HG03432 (cell line): Measurements from ENCODE around the gene MVK.

ENCODE experiments used
- ATAC-seq: cut with Tn5 transposase; IDR thresholded peaks from one replicate; pipeline ENCODE4 v1.9.1; 2021; ENCODE audit warnings: mild to moderate bottlenecking, moderate library complexity; ENCODE audit not compliant: unreplicated experiment

The MVK gene

DNA sequence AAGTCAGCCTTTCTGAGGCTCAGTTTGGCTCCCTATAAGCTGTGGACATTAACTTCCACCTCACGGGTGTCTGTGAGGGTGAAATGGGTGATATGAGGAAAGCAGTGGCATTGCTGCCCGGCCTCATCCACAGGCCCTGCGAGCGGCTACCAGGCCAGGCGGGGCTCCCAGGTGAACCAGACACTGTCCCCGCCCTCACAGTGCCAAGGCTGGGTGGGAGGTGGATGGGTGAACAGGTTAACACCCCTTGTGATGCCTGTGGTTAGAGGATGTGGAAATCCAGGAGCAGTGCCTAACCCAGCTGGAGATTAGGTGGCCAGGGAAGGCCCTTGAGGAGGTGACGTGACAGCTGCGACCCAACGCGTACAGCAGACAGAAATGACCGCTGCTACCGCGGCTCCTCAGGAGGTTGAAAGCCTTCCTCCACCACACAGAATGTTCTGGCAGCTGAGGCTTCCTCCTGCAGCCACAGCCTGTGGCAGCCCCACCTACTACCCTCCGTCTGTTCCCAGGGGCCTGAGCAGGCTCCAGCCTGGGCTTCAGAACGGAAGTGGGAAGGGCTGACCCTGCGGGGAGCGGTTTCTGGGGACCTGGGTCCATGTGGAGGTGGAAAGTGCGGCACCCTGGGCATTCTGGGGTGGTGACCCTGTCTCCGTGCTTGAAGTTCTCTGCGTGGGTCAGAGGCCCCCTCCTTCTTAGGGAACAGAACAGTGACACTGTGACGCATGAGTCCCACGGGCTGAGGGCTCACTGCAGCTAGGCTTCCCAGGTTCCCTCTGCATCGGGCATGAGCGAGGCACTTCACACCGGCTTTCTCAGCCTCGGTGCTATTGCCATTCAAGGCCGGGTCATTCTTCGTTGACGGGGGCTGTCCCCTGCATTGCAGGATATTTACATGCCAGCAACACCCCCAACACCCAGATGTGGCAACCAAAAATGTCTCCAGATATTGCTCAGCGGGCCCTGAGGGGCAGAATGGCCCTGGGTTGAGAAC, 10.0 kb upstream of the MVK start:
- no peak for ATAC-seq

DNA sequence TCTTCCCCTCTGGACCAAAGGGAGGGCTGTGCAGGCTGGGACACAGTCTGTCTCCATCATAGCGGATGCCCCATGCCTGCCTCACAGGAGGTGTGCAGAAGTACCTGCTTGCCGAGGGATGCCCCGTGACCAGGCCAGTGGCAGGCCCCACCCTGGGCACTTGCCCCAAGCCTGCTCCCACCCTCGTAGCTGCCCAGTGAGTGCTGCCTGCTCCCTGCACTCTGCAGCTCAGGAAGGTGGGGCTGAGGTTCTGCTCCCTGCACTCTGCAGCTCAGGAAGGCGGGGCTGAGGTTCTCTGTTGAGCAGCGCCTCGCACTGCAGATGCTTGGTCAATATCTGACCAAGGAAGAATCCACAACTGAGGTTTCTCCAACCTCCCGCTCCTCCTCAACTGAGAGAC, 7.2 kb upstream of the MVK start:
- no peak for ATAC-seq

DNA sequence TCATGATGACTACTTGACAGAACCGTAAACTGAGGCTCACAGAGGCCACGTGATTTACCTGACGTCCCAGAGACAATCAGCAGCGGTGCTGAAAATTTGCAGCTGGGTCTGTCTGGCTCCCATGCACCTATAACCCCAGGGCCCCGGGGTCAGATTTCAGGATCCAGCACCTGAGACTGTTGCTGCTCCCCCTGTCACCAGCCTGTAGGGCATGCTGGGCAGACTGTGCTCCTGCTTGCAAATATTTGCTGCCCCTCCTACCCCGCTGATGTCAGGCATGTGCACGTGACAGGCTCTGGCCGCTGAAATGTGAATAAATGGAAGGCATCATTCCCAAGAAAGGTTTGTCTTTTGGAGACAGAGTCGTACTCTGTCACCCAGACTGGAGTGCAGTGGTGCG, 6.3 kb upstream of the MVK start:
- no peak for ATAC-seq

DNA sequence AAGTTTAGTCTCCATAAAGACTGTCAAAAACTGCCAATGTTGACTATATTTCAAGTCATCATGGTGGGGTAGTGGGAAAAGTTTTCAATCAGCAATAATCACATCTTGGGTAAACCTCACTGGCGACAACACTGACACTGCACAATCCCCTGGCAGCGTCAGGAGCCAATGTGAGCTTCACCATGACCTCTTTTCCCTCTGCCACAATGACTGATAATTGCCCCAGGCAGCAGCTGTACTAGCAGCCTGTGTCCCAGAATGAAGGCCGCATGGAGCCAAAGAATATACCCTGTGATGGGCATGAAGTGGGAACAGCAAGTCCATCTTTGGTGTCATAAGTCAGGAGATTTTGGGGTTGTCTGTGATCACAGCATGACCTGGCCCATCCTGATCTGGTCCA, 5.6 kb upstream of the MVK start:
- no peak for ATAC-seq

DNA sequence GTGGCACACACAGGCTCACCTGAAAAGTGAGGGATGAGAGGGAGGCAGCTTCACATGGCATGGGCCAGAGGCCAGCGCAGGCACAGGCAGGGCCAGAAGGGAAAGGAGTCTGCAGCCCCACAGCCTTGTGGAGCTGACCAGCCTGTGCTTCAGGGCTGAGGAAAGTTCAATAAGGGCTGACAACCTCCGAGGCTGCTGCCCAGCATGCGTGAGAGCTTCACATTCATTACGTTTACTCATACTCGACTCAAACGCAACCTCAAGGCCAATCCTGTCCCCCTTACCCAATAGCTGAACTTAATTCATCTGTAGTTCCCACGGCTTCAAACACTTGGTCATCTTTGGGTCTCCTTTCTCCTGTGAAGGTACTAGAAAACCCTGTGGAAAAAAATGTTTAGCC, 5.1 kb upstream of the MVK start:
- no peak for ATAC-seq

DNA sequence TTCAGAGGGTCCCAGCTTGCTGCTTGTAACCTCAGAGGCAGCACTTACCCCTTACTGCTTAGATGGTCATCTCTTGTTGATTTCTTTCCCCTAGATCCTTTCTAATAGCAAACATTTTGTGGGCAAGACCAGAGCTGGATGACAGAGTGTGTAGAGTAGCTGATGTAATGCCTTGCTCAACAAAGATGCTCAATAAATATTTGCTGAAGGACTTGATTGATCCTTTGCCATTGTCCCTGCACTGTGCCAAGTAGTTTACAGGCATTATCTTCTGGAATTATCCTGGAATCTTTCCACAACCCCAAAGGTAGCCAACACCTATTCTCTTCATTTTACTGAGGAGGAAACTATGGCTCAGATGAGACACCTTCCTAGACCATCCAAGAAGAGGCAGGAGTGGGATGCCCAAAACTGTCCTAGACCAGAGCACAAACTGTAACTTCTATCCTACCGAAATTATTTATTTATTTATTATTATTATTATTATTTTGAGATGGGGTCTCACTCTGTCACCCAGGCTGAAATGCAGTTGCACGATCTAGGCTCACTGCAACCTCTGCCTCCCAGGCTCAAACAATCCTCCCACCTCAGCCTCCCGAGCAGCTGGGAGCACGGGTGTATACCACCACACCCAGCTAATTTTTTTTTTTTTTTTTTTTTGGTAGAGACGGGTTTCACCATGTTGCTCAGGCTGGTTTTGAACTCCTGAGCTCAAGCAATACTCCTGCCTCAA, 1.7 kb upstream of the MVK start:
- no peak for ATAC-seq

DNA sequence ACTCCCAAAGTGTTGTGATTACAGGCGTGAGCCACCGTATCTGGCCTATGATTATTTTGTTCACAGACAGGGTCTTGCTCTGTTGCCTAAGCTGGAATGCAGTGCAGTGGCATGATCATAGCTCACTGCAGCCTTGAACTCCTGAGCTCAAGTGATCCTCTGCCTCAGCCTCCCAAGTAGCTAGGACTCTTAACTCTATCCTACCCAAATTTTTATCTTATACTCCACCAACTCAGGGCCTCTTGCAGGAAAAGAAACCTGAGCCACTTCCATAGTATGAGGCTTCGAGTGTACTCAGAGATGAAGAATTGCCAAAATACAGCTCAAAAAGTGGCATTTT, 1.1 kb upstream of the MVK start:
- no peak for ATAC-seq

DNA sequence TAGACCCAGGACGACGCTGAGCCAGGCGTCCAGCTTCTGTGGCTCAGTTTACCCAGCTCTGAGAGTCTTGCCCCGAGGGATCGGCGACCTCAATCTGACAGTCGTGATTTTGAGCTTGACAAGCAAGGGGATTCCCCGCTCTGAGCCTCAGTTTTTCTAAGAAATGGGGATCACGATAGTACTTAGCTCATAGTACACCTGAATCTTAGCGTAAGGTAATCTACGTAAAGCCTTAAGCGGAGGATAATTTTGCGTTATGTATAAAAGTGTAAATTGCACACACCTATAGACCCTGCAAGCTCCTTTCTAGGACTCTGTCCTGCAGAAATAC, 285 bp downstream of the MVK start:
- no peak for ATAC-seq

DNA sequence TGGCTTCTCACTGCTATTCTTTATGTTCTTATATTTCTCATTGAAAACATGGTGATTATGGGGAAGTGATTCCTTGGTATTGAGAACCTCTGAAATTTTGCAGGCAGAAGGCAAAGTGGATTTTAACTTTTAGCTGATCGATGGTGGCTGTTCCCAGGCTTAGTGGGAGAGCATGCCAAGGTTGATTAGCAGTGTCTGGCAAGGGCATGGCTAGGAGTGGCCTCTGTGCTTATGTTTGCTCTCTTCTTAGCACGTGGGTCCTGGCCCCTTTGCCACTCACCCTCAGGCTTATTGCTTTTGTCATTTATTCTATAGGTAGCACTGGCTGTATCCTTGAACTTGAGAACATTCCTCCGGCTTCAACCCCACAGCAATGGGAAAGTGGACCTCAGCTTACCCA, 2.1 kb downstream of the MVK start:
- ATAC-seq: no peak

DNA sequence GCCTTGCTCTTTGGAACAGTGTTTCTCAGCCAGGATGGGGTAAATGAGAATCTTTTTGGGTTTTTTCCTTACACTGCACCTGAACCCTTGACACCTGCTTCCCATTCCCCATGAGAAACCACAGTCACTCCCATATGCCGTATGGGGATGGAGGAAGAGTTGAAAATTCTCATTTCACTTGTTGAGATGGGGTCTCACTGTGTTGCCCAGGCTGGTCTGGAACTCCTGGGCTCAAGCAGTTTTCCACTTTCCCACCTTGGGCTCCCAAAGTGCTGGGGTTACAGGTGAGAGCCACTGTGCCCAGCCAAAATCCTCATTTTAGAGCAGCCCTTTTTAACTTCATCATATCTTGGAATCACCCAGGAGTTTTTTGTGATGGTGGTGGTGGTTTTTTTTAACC, 3.7 kb downstream of the MVK start:
- no peak for ATAC-seq

DNA sequence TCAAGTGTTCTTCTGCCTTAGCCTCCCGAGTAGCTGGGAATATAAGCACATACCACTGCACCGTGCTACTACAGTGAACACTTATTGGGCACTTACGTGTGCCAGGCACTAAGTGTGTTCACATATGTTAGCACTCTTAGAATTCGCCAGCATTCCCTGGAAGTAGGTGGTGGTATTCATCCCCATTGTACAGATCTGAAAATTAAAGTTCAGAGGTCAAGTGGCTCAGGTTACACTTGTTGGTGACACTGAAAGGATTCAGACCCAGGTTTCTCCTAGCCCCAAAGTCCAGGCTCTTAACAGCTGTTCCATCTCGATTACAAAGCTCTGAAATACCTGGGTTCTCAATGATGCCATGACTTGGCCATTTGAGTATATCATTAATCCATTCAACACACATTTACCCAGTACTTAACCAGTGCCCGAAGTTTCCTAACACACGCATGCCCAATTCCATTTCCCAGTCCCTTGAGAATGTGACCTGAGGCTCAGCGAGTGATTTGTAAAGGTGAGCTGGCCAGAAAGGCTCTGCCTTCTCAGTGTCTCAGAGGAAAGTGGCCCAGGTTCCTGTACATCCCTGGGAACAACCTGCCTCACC, 4.8 kb downstream of the MVK start:
- no peak for ATAC-seq

DNA sequence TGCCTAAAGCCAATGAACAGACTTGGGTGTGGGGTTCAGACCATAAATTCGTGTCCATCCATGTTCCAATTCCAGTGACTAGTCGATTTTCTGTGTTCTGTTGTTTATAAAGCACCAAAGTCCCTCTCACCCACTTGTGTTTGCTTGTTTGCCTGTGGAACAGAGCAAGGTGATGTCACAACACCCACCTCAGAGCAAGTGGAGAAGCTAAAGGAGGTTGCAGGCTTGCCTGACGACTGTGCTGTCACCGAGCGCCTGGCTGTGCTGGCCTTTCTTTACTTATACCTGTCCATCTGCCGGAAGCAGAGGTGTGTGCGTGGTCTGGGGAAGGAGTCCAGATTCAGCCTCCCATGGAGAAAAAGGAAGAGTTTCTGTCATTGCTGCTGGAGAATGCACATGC, 6.0 kb downstream of the MVK start:
- no peak for ATAC-seq

DNA sequence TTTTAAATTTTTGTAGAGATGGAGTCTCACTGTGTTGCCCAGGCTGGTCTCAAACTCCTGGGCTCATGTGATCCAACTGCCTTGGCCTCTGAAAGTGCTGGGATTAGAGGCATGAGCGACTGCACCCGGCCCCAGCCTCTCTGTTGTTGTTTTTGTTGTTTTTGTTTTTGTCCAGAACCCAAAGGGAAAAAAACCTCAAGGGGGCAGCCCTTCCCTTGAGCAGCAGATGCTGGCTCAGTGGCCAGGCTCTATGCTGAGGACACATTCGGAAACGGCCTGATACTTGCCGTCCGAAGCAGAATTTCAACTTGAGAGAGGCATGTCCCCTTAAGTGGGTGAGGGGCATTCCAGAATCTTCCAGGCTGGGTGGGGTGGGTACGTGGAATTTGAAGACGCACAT, 6.7 kb downstream of the MVK start:
- no peak for ATAC-seq

DNA sequence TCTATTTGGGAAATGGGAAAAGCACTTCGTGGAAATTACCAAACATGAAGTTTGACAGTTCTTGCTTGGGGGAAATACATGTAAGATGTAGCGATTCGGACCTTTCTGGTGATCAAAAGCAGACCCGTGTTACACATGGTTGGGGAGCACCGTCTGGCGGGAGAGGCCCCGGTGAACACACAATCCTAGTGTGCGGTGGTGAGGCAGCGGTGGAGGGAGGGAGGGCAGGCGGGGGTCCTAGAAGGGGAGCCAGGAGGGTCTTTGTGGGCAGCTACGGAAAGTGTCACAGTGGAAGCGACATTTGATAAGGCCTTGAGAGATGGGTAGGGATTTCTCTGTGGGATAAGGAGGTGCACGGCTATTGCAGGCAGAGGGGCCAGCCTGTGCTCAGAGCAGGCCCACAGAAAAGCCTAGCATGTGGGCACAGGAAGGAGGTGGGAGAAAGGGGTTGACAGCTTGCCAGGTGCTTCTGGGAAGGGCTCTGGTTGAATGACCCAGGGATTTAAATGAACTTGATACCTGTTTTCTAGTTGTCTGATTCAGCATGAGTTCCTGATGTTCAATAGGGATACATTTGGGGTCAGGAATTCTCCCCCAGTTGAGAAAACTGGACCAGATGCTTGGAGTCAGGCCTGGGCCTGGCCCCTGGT, 7.2 kb downstream of the MVK start:
- ATAC-seq: no peak

DNA sequence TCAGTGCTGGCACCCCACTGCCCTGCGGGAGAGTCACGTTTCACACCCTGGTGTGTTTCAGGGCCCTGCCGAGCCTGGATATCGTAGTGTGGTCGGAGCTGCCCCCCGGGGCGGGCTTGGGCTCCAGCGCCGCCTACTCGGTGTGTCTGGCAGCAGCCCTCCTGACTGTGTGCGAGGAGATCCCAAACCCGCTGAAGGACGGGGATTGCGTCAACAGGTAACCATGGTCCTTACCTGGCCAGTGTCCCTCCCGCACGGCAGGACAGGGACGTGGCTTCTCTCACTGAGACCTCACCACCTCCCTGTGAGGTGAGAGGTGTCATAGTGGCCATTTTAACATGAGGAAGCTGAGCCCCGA, 7.7 kb downstream of the MVK start:
- ATAC-seq: no peak

DNA sequence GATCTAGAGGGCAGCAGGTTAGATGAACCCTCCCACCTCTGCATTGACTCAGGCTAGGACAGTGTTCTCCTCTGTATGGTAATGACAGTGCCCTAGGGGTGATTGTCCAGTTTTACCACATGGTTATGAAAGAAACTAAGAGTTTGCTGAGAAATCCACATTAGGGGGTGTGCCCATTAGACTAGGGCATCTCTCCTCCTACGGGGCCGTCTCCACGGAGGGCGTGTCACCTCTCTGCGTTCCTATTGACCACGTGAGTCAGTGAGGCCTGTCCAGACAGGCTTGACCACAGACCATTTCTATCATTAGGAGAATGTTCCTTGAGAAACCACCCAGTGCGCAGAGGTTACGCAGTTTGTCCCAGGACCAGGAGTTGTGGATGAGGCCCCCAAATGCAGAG, 8.3 kb downstream of the MVK start:
- ATAC-seq: no peak

DNA sequence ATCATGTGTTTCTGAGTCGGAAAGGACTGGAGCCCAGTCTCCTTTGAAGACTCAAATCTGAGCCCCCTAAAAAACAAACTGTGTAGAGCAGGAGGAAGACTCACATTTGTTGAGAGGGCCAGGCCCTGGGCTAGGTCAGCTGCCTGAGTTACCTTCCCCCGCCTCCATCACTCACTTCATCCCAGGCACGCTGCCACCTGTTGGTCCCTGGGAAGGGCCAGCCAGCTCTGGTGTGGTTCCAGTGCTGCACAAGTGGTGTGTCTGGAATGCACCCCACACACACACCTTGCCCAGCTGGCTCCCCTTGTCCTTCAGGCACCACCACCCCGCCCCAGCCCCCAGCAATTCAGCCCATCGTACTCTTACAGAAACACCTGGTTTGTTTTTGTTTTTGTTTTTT, 9.0 kb downstream of the MVK start:
- no peak for ATAC-seq

DNA sequence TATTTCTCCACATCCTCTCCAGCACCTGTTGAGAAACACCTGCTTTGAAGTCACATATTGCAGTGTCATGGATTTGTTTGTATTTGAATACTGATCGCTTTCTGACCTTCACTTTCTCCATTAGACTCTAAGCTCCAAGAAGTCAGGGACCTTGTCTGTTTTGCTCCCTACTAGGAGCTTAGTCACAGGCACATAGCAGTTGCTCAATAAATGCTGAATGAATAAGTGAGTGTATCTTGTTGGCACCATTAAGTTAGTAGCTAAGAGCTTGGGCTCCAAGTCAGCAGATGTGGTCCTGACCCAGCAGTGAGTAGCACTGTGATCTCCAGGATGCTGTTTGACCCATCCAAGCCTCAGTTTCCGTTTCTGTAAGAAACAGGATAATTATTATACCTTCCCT, 10.1 kb downstream of the MVK start:
- ATAC-seq: no peak

DNA sequence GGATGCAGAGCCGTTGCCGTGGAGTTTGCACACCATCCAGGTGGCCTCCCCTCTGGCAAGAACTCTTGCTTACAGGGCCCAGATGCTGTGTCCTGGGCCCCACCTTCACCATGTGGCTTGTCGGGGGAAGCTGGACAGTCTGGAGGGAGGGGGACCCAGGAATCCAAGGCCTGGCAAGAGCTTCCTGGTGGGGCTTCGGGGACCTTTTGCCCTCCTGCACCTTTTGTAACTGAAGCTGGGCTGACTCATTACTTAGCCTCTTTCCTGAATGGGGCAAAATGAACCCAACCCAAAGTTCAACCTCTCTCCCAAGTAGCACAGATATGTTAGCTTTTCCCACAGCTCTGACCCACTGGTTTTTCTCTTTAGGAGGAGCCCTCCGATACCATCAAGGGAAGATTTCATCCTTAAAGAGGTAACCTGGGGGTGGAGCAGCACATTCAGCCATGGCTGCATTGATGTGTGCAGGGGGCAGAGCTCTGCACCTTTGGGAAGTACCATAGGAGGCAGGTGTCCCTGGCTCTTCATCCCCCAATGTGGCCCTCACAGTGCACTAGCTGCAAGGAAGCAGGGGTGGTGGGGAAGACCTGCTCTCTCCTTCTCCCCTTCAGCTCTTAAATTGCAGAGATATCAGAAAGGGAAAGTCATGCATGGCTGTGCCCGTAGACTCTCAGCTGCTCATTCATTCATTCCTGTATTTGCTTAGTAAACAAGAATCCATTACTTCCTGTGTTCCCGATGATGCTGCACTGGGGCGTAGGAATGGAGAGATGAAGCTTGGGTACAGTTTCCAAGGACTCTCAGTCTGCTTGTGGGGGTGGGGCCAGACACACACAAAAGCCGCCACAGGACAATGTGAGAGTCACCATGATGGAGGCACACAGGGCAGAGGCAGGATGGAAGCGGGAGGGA, 13.0 kb downstream of the MVK start:
- no peak for ATAC-seq

DNA sequence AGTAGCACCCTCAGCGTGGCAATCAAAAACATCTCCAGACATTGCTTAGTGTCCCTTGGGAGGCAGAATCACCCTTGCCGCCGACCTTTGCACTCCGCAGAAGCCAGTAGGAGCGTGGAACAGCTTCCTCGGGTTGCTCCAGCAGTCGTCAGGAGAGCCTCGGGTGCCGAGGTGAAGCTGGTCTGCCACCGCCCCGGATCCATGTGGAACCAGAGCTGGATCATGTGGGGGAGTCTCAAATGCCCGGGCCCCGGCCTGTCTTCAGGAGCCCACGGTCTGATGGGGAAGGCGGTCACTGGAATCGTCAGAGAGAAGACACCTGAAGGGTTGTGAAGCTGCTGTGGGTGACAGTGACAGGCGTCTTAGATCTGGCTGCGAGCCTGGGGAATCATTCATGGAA, 14.3 kb downstream of the MVK start:
- ATAC-seq: no peak
